ENCODE measurements around the gene STPG4.

GRCh38 chr2:47190188-47190881, 35.2 kb upstream of the STPG4 start:
- TF ChIP-seq, protein P1, sequence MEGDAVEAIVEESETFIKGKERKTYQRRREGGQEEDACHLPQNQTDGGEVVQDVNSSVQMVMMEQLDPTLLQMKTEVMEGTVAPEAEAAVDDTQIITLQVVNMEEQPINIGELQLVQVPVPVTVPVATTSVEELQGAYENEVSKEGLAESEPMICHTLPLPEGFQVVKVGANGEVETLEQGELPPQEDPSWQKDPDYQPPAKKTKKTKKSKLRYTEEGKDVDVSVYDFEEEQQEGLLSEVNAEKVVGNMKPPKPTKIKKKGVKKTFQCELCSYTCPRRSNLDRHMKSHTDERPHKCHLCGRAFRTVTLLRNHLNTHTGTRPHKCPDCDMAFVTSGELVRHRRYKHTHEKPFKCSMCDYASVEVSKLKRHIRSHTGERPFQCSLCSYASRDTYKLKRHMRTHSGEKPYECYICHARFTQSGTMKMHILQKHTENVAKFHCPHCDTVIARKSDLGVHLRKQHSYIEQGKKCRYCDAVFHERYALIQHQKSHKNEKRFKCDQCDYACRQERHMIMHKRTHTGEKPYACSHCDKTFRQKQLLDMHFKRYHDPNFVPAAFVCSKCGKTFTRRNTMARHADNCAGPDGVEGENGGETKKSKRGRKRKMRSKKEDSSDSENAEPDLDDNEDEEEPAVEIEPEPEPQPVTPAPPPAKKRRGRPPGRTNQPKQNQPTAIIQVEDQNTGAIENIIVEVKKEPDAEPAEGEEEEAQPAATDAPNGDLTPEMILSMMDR (IDR thresholded peaks at IDR 0.05 in 2 of 3, conservative IDR thresholded peaks at IDR 0.05 in 1 of 3; ENCODE audit: borderline replicate concordance in 1 of 3, insufficient read depth in 1 of 3, low read depth in 2 of 3, low read length in 2 of 3) = no peak
- no peak for TF ChIP-seq TCF7L2 (IDR thresholded peaks at IDR 0.05; ENCODE audit: borderline replicate concordance, extremely low read depth, insufficient read depth, insufficient read length)
- TF ChIP-seq EZH2 (IDR thresholded peaks at IDR 0.05) = no peak
- no peak for TF ChIP-seq REST (IDR thresholded peaks at IDR 0.05; ENCODE audit: low read depth)
- TF ChIP-seq MAX (IDR thresholded peaks at IDR 0.05) = no peak
- no peak for TF ChIP-seq EZH2phosphoT487 (IDR thresholded peaks at IDR 0.05; ENCODE audit: borderline replicate concordance)
- TF ChIP-seq CEBPB (IDR thresholded peaks at IDR 0.05; ENCODE audit: low read depth) = no peak
- TF ChIP-seq POLR2A (IDR thresholded peaks at IDR 0.05; ENCODE audit: borderline replicate concordance, extremely low read depth, insufficient read depth, insufficient read length) = no peak
- no peak for TF ChIP-seq ATF3 (IDR thresholded peaks at IDR 0.05)
- TF ChIP-seq FOSL1 (IDR thresholded peaks at IDR 0.05; ENCODE audit: low read depth) = no peak
- no peak for TF ChIP-seq ZNF274 (IDR thresholded peaks at IDR 0.05; ENCODE audit: low read depth, low read length)
